ENCODE measurements around the gene L2HGDH.

- TF ChIP-seq NR2C2 (CRISPR knock-in tag; IDR thresholded peaks at IDR 0.05) (no peak), CTCF (IDR thresholded peaks at IDR 0.05) (no peak), ZBTB21 (CRISPR knock-in tag; IDR thresholded peaks at IDR 0.05; ENCODE audit: borderline replicate concordance) (no peak)
These were observed 27.3 kb upstream of the L2HGDH start for GRCh38 chr14:50339178-50339804.

Measured in WTC11 (cell line).